Pons (tissue), 1 donor: Measurements from ENCODE around the gene PRDX3.
"Not testable (repeated sequence)": the region's sequence is repeated elsewhere in the genome, so short reads cannot be mapped to it uniquely, and the experiment has no call there.

Experiments
- DNase-seq: peaks from one replicate; pipeline ENCODE4 v3.0.0-alpha.2; 2016; ENCODE audit warnings: low spot score

The PRDX3 gene

GRCh38 chr10:119165171-119166117, 13.2 kb downstream of the PRDX3 start, which contains the start of gene SFXN4:
SFXN4 (minus strand) TSS chr10:119165714; CDS start chr10:119165647, 67 bp downstream.
- DNase-seq = peak; percentile 65

GRCh38 chr10:119162452-119163092, 16.0 kb downstream of the PRDX3 start:
- no peak for DNase-seq

- DNase-seq = no peak
Measured at GRCh38 chr10:119161680-119162451, 16.7 kb downstream of the PRDX3 start.

GRCh38 chr10:119159332-119159731, 19.3 kb downstream of the PRDX3 start:
- DNase-seq = no peak

GRCh38 chr10:119153661-119154060, 25.0 kb downstream of the PRDX3 start:
- DNase-seq = no peak

- no peak for DNase-seq
Measured at GRCh38 chr10:119153041-119153440, 25.6 kb downstream of the PRDX3 start.

GRCh38 chr10:119151601-119152000, 27.0 kb downstream of the PRDX3 start:
- not testable (repeated sequence) for DNase-seq

GRCh38 chr10:119149729-119150128, 28.9 kb downstream of the PRDX3 start:
- no peak for DNase-seq

GRCh38 chr10:119149157-119149556, 29.5 kb downstream of the PRDX3 start:
- DNase-seq = no peak

- DNase-seq = no peak
Measured at GRCh38 chr10:119143657-119144056, 35.0 kb downstream of the PRDX3 start.

- no peak for DNase-seq
Measured at GRCh38 chr10:119140603-119141245, 37.9 kb downstream of the PRDX3 start.

- no peak for DNase-seq
Measured at GRCh38 chr10:119139464-119140067, 39.0 kb downstream of the PRDX3 start.

GRCh38 chr10:119138346-119139306, 40.0 kb downstream of the PRDX3 start:
- DNase-seq = no peak

- not testable (repeated sequence) for DNase-seq
Measured at GRCh38 chr10:119137878-119138277, 40.7 kb downstream of the PRDX3 start.

GRCh38 chr10:119136084-119136483, 42.5 kb downstream of the PRDX3 start:
- no peak for DNase-seq

- DNase-seq = peak; percentile 33
Measured at GRCh38 chr10:119135513-119135881, 43.1 kb downstream of the PRDX3 start.

GRCh38 chr10:119133949-119134348, 44.7 kb downstream of the PRDX3 start:
- DNase-seq = no peak

- DNase-seq = peak; percentile 29
Measured at GRCh38 chr10:119132521-119133345, 45.9 kb downstream of the PRDX3 start.

- peak; percentile 69 for DNase-seq
Measured at GRCh38 chr10:119131512-119132240, 46.9 kb downstream of the PRDX3 start.
